CD8-positive, alpha-beta memory T cell (primary cell): ENCODE measurements around the gene EPB41L4B. TPM values are rescaled to one million over a fixed set of nuclear protein-coding genes. Genes with fewer than 3 reads are reported as not detected.

Source experiments
- CTCF ChIA-PET: fragments of 350-600 bp; sonication (Branson Sonifier 250); formaldehyde crosslinking; loops from one replicate; lab custom pipeline; 2021; ENCODE audit warnings: antibody characterized with exemption; lab: Charles Lee
- POLR2A ChIA-PET: fragments of 350-600 bp; sonication (Branson Sonifier 250); formaldehyde crosslinking; loops from one replicate; lab custom pipeline; 2021; ENCODE audit warnings: antibody characterized with exemption; lab: Charles Lee
- DNase-seq, 5 donors: peaks; one replicate each; pipeline versions ENCODE4 v3.0.0 to v3.0.0-alpha.2; 2020 to 2022; ENCODE audit warnings: mixed read lengths in 1 of 5
- H3K27ac ChIP-seq: one replicate; pipeline ENCODE4 v1.7.0; 2013; ENCODE audit warnings: low read depth, mild to moderate bottlenecking, low read length, moderate library complexity
- H3K27me3 ChIP-seq: 2 replicates; pipeline ENCODE4 v1.7.0; 2013; ENCODE audit warnings: low read length, mild to moderate bottlenecking; ENCODE audit not compliant: insufficient read depth, poor library complexity, severe bottlenecking
- H3K36me3 ChIP-seq: 2 replicates; pipeline ENCODE4 v1.7.0; 2013; ENCODE audit warnings: mild to moderate bottlenecking, low read length, moderate library complexity; ENCODE audit not compliant: insufficient read depth
- H3K4me1 ChIP-seq: 2 replicates; pipeline ENCODE4 v1.7.0; 2013; ENCODE audit warnings: mild to moderate bottlenecking, low read length, moderate library complexity; ENCODE audit not compliant: insufficient read depth
- H3K4me3 ChIP-seq: 2 replicates; pipeline ENCODE4 v1.7.0; 2013; ENCODE audit warnings: mild to moderate bottlenecking, low read length
- H3K9me3 ChIP-seq: 2 replicates; pipeline ENCODE4 v1.7.0; 2013; ENCODE audit warnings: mild to moderate bottlenecking, low read length
- H3K27ac Mint-ChIP-seq, 8 donors: one replicate each; pipeline ENCODE4 v1.8.0; 2020 to 2021; ENCODE audit warnings: mixed read lengths in 8 of 8, mild to moderate bottlenecking in 6 of 8, inconsistent platforms in 3 of 8, moderate library complexity in 3 of 8
- H3K27me3 Mint-ChIP-seq, 2 donors: one replicate each; pipeline ENCODE4 v1.8.0; 2020 to 2021; ENCODE audit warnings: mixed read lengths in 2 of 2, mild to moderate bottlenecking in 1 of 2, moderate library complexity in 1 of 2
- H3K36me3 Mint-ChIP-seq, 3 donors: one replicate each; pipeline ENCODE4 v1.8.0; 2020 to 2021; ENCODE audit warnings: mixed read lengths in 3 of 3, inconsistent platforms in 1 of 3, mild to moderate bottlenecking in 1 of 3
- H3K4me1 Mint-ChIP-seq, 3 donors: one replicate each; pipeline ENCODE4 v1.8.0; 2020 to 2021; ENCODE audit warnings: mixed read lengths in 3 of 3, inconsistent platforms in 1 of 3, mild to moderate bottlenecking in 1 of 3
- H3K4me3 Mint-ChIP-seq, 7 donors: one replicate each; pipeline ENCODE4 v1.8.0; 2020 to 2021; ENCODE audit warnings: mixed read lengths in 7 of 7, mild to moderate bottlenecking in 6 of 7, moderate library complexity in 4 of 7, inconsistent platforms in 2 of 7
- H3K9me3 Mint-ChIP-seq, 5 donors: one replicate each; pipeline ENCODE4 v1.8.0; 2020 to 2022; ENCODE audit warnings: mixed read lengths in 5 of 5, mild to moderate bottlenecking in 3 of 5, moderate library complexity in 2 of 5, inconsistent platforms in 1 of 5
- polyA plus RNA-seq: library from polyadenylated mRNA; unstranded; fragments of 300-500 nt; fragmentation: Illumina TruSeq; gene quantifications from one replicate; pipeline ENCODE4 v1.2.3, GENCODE V29; 2021
- total RNA-seq, 2 experiments: library from RNA; stranded (reverse); gene quantifications; one replicate each; pipeline ENCODE4 v1.2.3, GENCODE V29; 2021

Gene EPB41L4B
- total and polyA plus RNA-seq, 3 experiments from 2014 or later = 0.35 to 0.44 TPM; not detected in 1

DNA sequence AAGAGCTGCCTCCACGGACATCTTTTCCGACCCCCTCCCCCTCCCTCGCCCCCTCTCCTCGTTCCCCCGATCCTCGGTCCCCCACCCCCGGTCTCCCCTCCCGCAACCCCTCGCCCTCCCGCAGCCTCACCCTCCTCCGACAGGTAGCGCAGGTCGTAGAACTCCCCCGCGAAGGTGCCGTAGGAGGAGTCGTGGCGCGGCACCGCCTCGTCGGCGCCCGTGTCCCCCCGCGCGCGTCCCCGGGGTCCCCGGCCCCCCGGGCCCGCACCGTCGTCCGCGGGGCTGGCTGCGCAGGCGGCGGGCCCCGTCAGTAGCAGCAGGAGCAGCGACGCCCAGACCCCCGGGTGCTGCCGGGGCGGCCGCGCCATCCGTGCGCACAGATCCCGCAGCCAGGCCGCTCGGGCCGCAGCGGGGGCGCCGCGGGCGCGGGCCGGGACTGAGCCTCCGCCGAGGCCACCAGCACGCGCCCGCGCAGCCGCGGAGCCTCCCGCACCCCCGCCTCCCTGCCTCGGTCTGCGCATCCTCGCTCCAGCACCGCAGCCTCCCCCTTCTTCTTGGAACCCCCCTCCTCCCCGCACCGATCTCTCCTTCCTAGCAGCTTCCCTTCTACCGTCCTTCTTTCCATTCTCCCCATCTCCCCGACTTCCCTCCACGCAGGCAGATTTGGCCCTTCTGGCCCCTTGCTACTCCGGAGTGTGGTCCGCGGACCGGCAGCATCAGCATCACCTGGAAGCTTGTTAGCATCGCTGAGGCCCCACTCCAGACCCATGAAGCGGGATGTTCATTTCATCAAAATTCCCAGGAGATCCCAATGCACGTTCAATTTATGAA lies 153.9 kb downstream of the EPB41L4B start, which contains the start of gene FRRS1L:
FRRS1L (minus strand) TSS at position 479 of the 831 bp plus-strand sequence; CDS start at position 368, 111 bp downstream.
- no peak within 1 kb of the TSS for H3K4me3 ChIP-seq
- no peak for DNase-seq
- H3K27me3 ChIP-seq = no peaks in the 10 kb centered on the region
- Mint-ChIP-seq H3K36me3 (no peaks in the 10 kb centered on the region), H3K4me3 (peak within 1 kb of the TSS in 4 of 7 donors; percentile 46 to 63 (median 55)), H3K27me3 (peaks cover 21 to 72% of the 10 kb centered on the region in 2 donors), H3K9me3 (peaks cover 0 to 3% (median under 1%) of the 10 kb centered on the region in 5 donors), H3K4me1 (peaks cover 3 to 6% (median 4%) of the 10 kb centered on the region in 3 donors), H3K27ac (no peak within 1 kb of the TSS)
- CTCF ChIA-PET = no interaction called here
- H3K36me3 ChIP-seq = no peaks in the 10 kb centered on the region
- no peak within 1 kb of the TSS for H3K27ac ChIP-seq
- no peaks in the 10 kb centered on the region for H3K4me1 ChIP-seq
- POLR2A ChIA-PET = no interaction called here
- no peaks in the 10 kb centered on the region for H3K9me3 ChIP-seq

DNA sequence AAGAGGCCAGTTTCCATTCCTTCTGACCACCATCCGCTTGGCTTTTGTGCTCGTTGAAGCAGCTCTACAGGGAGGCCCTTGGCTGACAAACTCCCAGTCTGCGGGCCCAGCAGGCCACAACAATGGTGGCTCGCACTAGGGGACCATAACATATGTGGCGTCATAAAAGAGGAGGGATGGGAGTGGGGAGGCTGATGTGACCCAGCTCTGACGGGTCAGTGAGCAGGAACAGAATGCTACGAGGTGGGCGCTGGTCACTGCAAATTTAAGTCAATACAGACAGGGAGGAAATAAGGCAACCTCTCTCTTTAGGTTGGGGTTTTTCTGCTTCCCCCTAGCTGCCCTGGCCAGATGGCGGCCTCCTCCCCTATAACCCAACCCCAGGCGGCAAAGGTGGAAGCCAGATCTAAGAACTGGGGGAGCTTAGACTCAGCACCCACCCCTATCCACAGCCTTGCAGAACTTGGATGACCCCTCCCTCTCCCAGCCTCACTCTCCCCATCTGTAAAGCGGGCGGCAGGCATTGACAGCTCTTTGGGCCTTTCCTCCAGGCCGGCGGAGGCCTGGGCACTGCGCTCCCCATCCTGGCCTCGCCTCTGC lies 154.6 kb downstream of the EPB41L4B start:
- ChIA-PET CTCF (no interaction called here), POLR2A (no interaction called here)
- H3K27ac Mint-ChIP-seq = no peak overlapping the region
- H3K9me3 Mint-ChIP-seq = peaks cover 0 to 3% (median 0%) of the 10 kb centered on the region in 5 donors
- Histone ChIP-seq H3K27ac (no peak overlapping the region), H3K9me3 (no peaks in the 10 kb centered on the region), H3K27me3 (no peaks in the 10 kb centered on the region), H3K36me3 (no peaks in the 10 kb centered on the region), H3K4me1 (no peaks in the 10 kb centered on the region), H3K4me3 (no peak overlapping the region)
- peak overlapping the region in 2 of 7 donors; percentile 10 to 23 for H3K4me3 Mint-ChIP-seq
- peaks cover 21 to 74% of the 10 kb centered on the region in 2 donors for H3K27me3 Mint-ChIP-seq
- no peak for DNase-seq
- H3K4me1 Mint-ChIP-seq = peaks cover 3 to 6% (median 4%) of the 10 kb centered on the region in 3 donors
- peaks cover 0 to 2% (median 0%) of the 10 kb centered on the region in 3 donors for H3K36me3 Mint-ChIP-seq

DNA sequence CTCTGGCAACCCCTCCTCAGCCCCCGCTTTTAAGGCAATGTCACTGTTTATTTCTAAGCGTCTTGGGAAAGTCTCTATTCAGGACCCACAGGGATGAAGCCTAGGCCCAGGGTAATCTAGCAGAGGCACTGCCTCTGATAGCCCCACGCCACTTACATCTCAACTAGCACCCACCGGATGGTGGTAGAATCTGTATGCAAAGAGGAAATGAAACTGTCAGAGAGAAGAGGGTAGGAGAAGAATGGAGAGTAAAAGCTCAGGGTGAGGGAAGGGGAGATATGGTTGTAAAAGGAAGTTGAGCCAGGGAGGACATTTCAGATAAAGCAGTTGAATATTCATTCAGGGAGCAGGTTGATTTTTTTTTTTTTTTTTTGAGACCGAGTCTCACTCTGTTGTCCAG lies 156.8 kb downstream of the EPB41L4B start:
- ChIA-PET CTCF (no interaction called here), POLR2A (no interaction called here)
- H3K36me3 Mint-ChIP-seq = peaks cover 0 to 5% (median 0%) of the 10 kb centered on the region in 3 donors
- peaks cover 3 to 6% (median 4%) of the 10 kb centered on the region in 3 donors for H3K4me1 Mint-ChIP-seq
- H3K27ac ChIP-seq = no peak overlapping the region
- no peaks in the 10 kb centered on the region for H3K36me3 ChIP-seq
- H3K27me3 Mint-ChIP-seq = peaks cover 23 to 68% of the 10 kb centered on the region in 2 donors
- DNase-seq = no peak
- no peaks in the 10 kb centered on the region for H3K27me3 ChIP-seq
- H3K27ac Mint-ChIP-seq = no peak overlapping the region
- H3K4me3 ChIP-seq = no peak overlapping the region
- no peak overlapping the region for H3K4me3 Mint-ChIP-seq
- no peaks in the 10 kb centered on the region for H3K9me3 ChIP-seq
- no peaks in the 10 kb centered on the region for H3K4me1 ChIP-seq
- H3K9me3 Mint-ChIP-seq = peaks cover 0 to 3% (median 0%) of the 10 kb centered on the region in 5 donors

DNA sequence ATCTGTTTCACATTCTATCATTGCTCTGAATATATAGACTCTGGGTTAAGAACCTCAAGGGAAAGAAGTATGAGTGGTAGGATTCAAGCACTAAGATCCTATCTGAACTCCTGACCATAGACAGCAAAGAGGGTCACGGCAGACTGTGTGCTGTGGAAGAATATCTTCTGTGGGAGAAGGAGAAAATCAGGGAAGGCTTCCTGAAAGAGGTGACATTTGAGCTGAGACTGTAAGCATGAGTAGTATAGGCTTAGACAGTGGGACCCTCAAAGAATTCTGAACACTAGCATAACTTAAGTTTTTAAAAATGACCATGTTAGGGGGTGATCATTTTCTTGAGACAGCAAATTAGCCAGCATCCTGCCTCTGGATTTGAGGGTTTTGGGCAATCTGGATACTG lies 157.7 kb downstream of the EPB41L4B start:
- POLR2A ChIA-PET = no interaction called here
- Mint-ChIP-seq H3K4me1 (peaks cover 3 to 6% (median 4%) of the 10 kb centered on the region in 3 donors), H3K27me3 (peaks cover 21 to 62% of the 10 kb centered on the region in 2 donors), H3K9me3 (peaks cover 0 to 3% (median 0%) of the 10 kb centered on the region in 5 donors), H3K4me3 (no peak overlapping the region), H3K27ac (no peak overlapping the region), H3K36me3 (peaks cover 0 to 5% (median 0%) of the 10 kb centered on the region in 3 donors)
- Histone ChIP-seq H3K9me3 (no peaks in the 10 kb centered on the region), H3K4me1 (no peaks in the 10 kb centered on the region), H3K27ac (no peak overlapping the region), H3K4me3 (no peak overlapping the region), H3K27me3 (no peaks in the 10 kb centered on the region), H3K36me3 (no peaks in the 10 kb centered on the region)
- CTCF ChIA-PET = no interaction called here
- no peak for DNase-seq

DNA sequence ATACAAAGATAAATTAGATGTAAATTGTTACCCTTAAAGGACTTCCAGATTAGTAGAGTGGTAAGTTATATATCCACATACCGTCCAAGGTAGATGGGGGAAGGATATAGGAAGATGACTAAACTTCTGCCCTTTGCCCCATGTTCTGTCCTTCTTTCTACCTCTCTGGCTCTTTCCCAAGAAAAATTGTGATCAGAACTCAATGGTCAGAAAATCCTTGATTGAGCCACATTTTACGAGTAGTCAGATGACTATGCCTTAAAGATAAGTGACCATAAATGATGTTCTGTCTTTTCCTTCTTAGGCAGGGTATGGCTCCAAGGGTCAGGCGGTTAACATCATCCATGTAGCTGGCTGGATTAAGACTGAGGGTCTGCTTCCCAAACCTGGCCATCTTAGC lies 158.2 kb downstream of the EPB41L4B start:
- peaks cover 0 to 5% (median 0%) of the 10 kb centered on the region in 3 donors for H3K36me3 Mint-ChIP-seq
- H3K9me3 Mint-ChIP-seq = peaks cover 0 to 3% (median 0%) of the 10 kb centered on the region in 5 donors
- CTCF ChIA-PET = no interaction called here

DNA sequence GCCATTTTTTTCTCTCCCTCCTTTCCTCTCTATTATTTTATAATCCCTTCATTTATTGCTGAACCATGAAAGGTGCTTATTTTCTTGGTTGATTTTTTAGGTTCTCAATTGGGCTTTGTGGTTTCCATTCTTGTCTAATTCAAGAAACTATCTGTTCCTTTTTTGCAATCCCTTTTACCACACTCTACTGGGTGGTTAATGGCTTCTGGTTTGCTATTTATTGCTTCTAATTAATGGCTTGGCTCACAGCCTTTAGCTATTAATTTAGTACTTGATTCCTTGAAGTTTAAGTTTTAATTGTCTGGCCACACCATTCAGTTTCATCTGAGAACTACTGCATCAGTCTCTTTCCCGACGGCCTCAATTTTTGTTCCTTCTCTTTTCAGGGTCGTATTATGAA lies 159.4 kb downstream of the EPB41L4B start:
- H3K9me3 ChIP-seq = no peaks in the 10 kb centered on the region
- H3K27me3 Mint-ChIP-seq = peaks cover 19 to 50% of the 10 kb centered on the region in 2 donors
- H3K36me3 Mint-ChIP-seq = peaks cover 0 to 5% (median 0%) of the 10 kb centered on the region in 3 donors
- H3K9me3 Mint-ChIP-seq = peaks cover 0 to 3% (median 0%) of the 10 kb centered on the region in 5 donors
- H3K27ac ChIP-seq = no peak overlapping the region
- no peaks in the 10 kb centered on the region for H3K27me3 ChIP-seq
- POLR2A ChIA-PET = no interaction called here
- no peak overlapping the region for H3K4me3 ChIP-seq
- H3K36me3 ChIP-seq = no peaks in the 10 kb centered on the region
- CTCF ChIA-PET = no interaction called here
- H3K4me3 Mint-ChIP-seq = no peak overlapping the region
- no peaks in the 10 kb centered on the region for H3K4me1 Mint-ChIP-seq
- H3K4me1 ChIP-seq = no peaks in the 10 kb centered on the region
- no peak overlapping the region for H3K27ac Mint-ChIP-seq
- no peak for DNase-seq

More for the DNA sequence above, 158.2 kb downstream of the EPB41L4B start:
- H3K4me1 Mint-ChIP-seq = peaks cover 3 to 6% (median 4%) of the 10 kb centered on the region in 3 donors
- Histone ChIP-seq H3K27ac (no peak overlapping the region), H3K4me1 (no peaks in the 10 kb centered on the region), H3K9me3 (no peaks in the 10 kb centered on the region), H3K4me3 (no peak overlapping the region), H3K36me3 (no peaks in the 10 kb centered on the region), H3K27me3 (no peaks in the 10 kb centered on the region)
- peaks cover 21 to 57% of the 10 kb centered on the region in 2 donors for H3K27me3 Mint-ChIP-seq
- H3K4me3 Mint-ChIP-seq = no peak overlapping the region
- DNase-seq = no peak
- no peak overlapping the region for H3K27ac Mint-ChIP-seq
- POLR2A ChIA-PET = no interaction called here

DNA sequence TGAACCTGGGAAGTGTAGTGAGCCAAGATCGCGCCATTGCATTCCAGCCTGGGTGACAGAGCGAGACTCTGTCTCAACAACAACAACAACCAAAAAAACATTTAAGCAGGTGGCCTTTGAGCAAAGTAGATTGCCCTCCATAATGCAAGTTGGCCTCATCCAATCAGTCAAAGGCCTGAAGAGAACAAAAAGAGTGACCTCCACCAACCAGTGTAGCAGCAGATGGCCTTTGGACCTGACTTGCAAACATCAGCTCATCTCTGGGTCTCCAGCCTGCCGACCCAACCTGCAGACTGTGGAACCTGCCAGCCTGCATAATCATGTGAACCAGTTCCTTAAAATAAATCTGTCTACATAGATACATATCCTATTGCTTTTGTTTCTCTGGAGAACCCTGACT lies 161.3 kb downstream of the EPB41L4B start:
- no peak for DNase-seq
- H3K4me3 ChIP-seq = no peak overlapping the region
- ChIA-PET CTCF (no interaction called here), POLR2A (no interaction called here)
- H3K27me3 ChIP-seq = no peaks in the 10 kb centered on the region
- H3K27me3 Mint-ChIP-seq = peaks cover 18 to 35% of the 10 kb centered on the region in 2 donors
- H3K36me3 ChIP-seq = no peaks in the 10 kb centered on the region
- H3K27ac ChIP-seq = no peak overlapping the region
- H3K4me3 Mint-ChIP-seq = no peak overlapping the region
- H3K9me3 Mint-ChIP-seq = peaks cover 0 to 3% (median under 1%) of the 10 kb centered on the region in 5 donors
- no peaks in the 10 kb centered on the region for H3K4me1 ChIP-seq
- no peaks in the 10 kb centered on the region for H3K9me3 ChIP-seq
- no peaks in the 10 kb centered on the region for H3K4me1 Mint-ChIP-seq
- H3K36me3 Mint-ChIP-seq = peaks cover 0 to 5% (median 0%) of the 10 kb centered on the region in 3 donors
- no peak overlapping the region for H3K27ac Mint-ChIP-seq

DNA sequence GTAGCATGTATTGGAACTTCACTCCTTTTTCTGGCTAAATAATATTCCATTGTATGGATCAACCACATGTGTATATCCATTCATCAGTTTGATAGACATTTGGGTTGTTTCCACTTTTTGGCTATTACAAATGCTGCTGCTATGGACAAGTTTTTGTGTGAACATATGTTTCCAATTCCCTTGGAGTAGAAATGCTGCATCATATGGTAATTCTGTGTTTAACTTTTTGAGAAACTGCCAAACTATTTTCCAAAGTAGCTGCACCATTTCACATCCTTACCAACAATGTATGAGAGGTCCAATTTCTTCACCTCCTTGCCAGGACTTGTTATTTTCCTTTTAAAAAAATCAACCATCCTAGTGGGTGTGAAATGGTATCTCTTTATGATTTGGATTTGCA lies 162.2 kb downstream of the EPB41L4B start:
- CTCF ChIA-PET = no interaction called here
- POLR2A ChIA-PET = no interaction called here
- peaks cover 0 to 5% (median 0%) of the 10 kb centered on the region in 3 donors for H3K36me3 Mint-ChIP-seq

More for the DNA sequence above, 162.2 kb downstream of the EPB41L4B start:
- Histone ChIP-seq H3K27ac (no peak overlapping the region), H3K9me3 (no peaks in the 10 kb centered on the region), H3K4me1 (no peaks in the 10 kb centered on the region), H3K36me3 (no peaks in the 10 kb centered on the region), H3K4me3 (no peak overlapping the region), H3K27me3 (no peaks in the 10 kb centered on the region)
- DNase-seq = no peak
- Mint-ChIP-seq H3K27me3 (peaks cover 13 to 29% of the 10 kb centered on the region in 2 donors), H3K4me1 (no peaks in the 10 kb centered on the region), H3K9me3 (peaks cover 0 to 10% (median 7%) of the 10 kb centered on the region in 5 donors), H3K4me3 (no peak overlapping the region), H3K27ac (no peak overlapping the region)
